ENCODE measurements around the gene RPL23. TPM values are rescaled to one million over a fixed set of nuclear protein-coding genes. Genes with fewer than 3 reads are reported as not detected.

RPL23 gene
- total and polyA plus RNA-seq, 2 experiments from 2014 or later, result 877 to 4,267 TPM

- peak; percentile 97 for TF ChIP-seq CREB1 (CRISPR knock-in tag; IDR thresholded peaks at IDR 0.05; ENCODE audit: low read depth)
Measured at GRCh38 chr17:38853292-38854219, at the start of gene RPL23 (continued).

- peaks cover 20% of the 10 kb centered on the region for H4K20me1 ChIP-seq (replicated peaks; ENCODE audit: insufficient read depth)
- Mint-ChIP-seq H3K36me3 (ENCODE audit: low read depth) (peaks cover 50% of the 10 kb centered on the region), H3K27ac (peak overlapping the region; percentile 90), H3K9me3 (no peaks in the 10 kb centered on the region), H3K27me3 (ENCODE audit: insufficient read depth, low read depth, poor library complexity) (peaks cover 4% of the 10 kb centered on the region), H3K4me3 (no peak overlapping the region; the same call in 2 of the 3 replicates), H3K4me1 (peaks cover 31% of the 10 kb centered on the region)
- no peaks in the 10 kb centered on the region for H3K36me3 ChIP-seq (ENCODE audit: insufficient read depth)
- peak; percentile 53 for DNase-seq (ENCODE audit: low spot score)
- H2AFZ ChIP-seq, result no peak overlapping the region
- peaks cover 23% of the 10 kb centered on the region; the same call in 1 of the 2 replicates for H3K4me1 ChIP-seq (ENCODE audit: insufficient read depth)
- no peak overlapping the region for H3K4me3 ChIP-seq
- H3K4me2 ChIP-seq, result 0 out of 2 replicates have a peak overlapping the region, but pooled peaks have one; percentile 38
- no peaks in the 10 kb centered on the region for H3K27me3 ChIP-seq (ENCODE audit: insufficient read depth)
- ATAC-seq, result no peak; the same call in 2 of the 3 replicates
- H3K9me2 ChIP-seq (ENCODE audit: insufficient read depth), result no peaks in the 10 kb centered on the region
- peak overlapping the region; percentile 72; the same call in 1 of the 2 replicates for H3K27ac ChIP-seq (ENCODE audit: low read depth)
- H3K79me2 ChIP-seq (replicated peaks; ENCODE audit: insufficient read depth), result peaks cover 25% of the 10 kb centered on the region
- 0 out of 2 replicates have a peak, but pooled peaks cover 14% of the 10 kb centered on the region for H3F3A ChIP-seq (replicated peaks; ENCODE audit: low read depth)
- TF ChIP-seq POLR2AphosphoS5 (IDR thresholded peaks at IDR 0.05; ENCODE audit: low read depth), result no peak
- TF ChIP-seq STAT1 (IDR thresholded peaks at IDR 0.05; ENCODE audit: unreplicated experiment), result no peak
- no peak for TF ChIP-seq ZNF331 (CRISPR knock-in tag; IDR thresholded peaks at IDR 0.05; ENCODE audit: low read depth)
- no peak for TF ChIP-seq ZNF114 (CRISPR knock-in tag; IDR thresholded peaks at IDR 0.05)
- no peak for TF ChIP-seq REST (IDR thresholded peaks at IDR 0.05; ENCODE audit: unreplicated experiment)
- no peak for TF ChIP-seq ETS1 (IDR thresholded peaks at IDR 0.05)
- no peak for TF ChIP-seq JUNB (IDR thresholded peaks at IDR 0.05; ENCODE audit: unreplicated experiment)
- TF ChIP-seq EZH2 (IDR thresholded peaks at IDR 0.05; ENCODE audit: low read depth, unreplicated experiment), result no peak
- no peak for TF ChIP-seq CTCF (conservative IDR thresholded peaks at IDR 0.05; ENCODE audit: low read depth in 2 of 2)
- TF ChIP-seq NANOG (IDR thresholded peaks at IDR 0.05; ENCODE audit: borderline replicate concordance), result no peak
- no peak for TF ChIP-seq EZH2phosphoT487 (IDR thresholded peaks at IDR 0.05; ENCODE audit: unreplicated experiment)
Measured at GRCh38 chr17:38900978-38901656, 47.6 kb upstream of the RPL23 start.

All from GM23338 (cell line).